B cell (primary cell): ENCODE measurements around the gene GNLY. TPM values are rescaled to one million over a fixed set of nuclear protein-coding genes. Genes with fewer than 3 reads are reported as not detected.
"Not testable (repeated sequence)": the region's sequence is repeated elsewhere in the genome, so short reads cannot be mapped to it uniquely, and the experiment has no call there.

Experiments
- ATAC-seq: fragments of 200-7000 bp; cut with Tn5 transposase; one replicate; pipeline ENCODE4 v1.10.0; 2021; ENCODE audit warnings: low read depth, mild to moderate bottlenecking, moderate number of reproducible peaks, moderate library complexity
- CTCF ChIA-PET: fragments of 350-600 bp; sonication (Branson Sonifier 250); formaldehyde crosslinking; loops from one replicate; lab custom pipeline; 2021; ENCODE audit warnings: antibody characterized with exemption, inconsistent platforms; lab: Charles Lee
- POLR2A ChIA-PET: fragments of 350-600 bp; sonication (Branson Sonifier 250); formaldehyde crosslinking; loops from one replicate; lab custom pipeline; 2021; ENCODE audit warnings: antibody characterized with exemption; lab: Charles Lee
- DNase-seq: peaks from one replicate; pipeline ENCODE4 v3.0.0; 2013
- H2AFZ ChIP-seq: 2 replicates; pipeline ENCODE4 v1.6.1; 2012; ENCODE audit warnings: mild to moderate bottlenecking, low read depth, low read length; ENCODE audit not compliant: insufficient read depth, poor library complexity, severe bottlenecking
- H3K27ac ChIP-seq, 2 donors: 1 replicate in 1 of 2; 2 replicates in 1 of 2; pipeline ENCODE4 v1.5.1; 2012 to 2013; ENCODE audit warnings: low read length in 2 of 2, mild to moderate bottlenecking in 2 of 2, moderate library complexity in 1 of 2
- H3K27me3 ChIP-seq, 4 experiments: fragments of 200-600 bp in 1 of 4; sonication (generic) in 1 of 4; replicated peaks in 1 of 4; 1 replicate in 2 of 4; 2 replicates in 2 of 4; pipeline versions ENCODE4 v1.6.1 to v1.7.0; 2013 to 2016; ENCODE audit warnings: low read length in 3 of 4, mild to moderate bottlenecking in 2 of 4, mixed read lengths in 1 of 4, moderate library complexity in 1 of 4; ENCODE audit not compliant: insufficient read depth in 4 of 4, control insufficient read depth in 3 of 4; ENCODE audit errors: control extremely low read depth in 1 of 4
- H3K36me3 ChIP-seq, 2 experiments: replicated peaks in 1 of 2; 1 replicate in 1 of 2; 2 replicates in 1 of 2; pipeline versions ENCODE4 v1.6.1 to v1.7.1; 2013; ENCODE audit warnings: low read length in 1 of 2; ENCODE audit not compliant: insufficient read depth in 2 of 2, control insufficient read depth in 1 of 2; ENCODE audit errors: control extremely low read depth in 1 of 2, extremely low read depth in 1 of 2
- H3K4me1 ChIP-seq, 2 donors: fragments of 200-600 bp in 1 of 2; sonication (generic) in 1 of 2; 1 replicate in 1 of 2; 2 replicates in 1 of 2; pipeline versions ENCODE4 v1.5.1 to v1.6.1; 2013 to 2017; ENCODE audit warnings: low read length in 2 of 2; ENCODE audit not compliant: control insufficient read depth in 2 of 2, insufficient read depth in 2 of 2
- H3K4me2 ChIP-seq: replicated peaks from 2 replicates; pipeline ENCODE3; 2012; ENCODE audit warnings: mild to moderate bottlenecking, low read depth, low read length; ENCODE audit not compliant: poor library complexity, severe bottlenecking
- H3K4me3 ChIP-seq, 5 experiments: fragments of 200-600 bp in 1 of 5; sonication (generic) in 1 of 5; 1 replicate in 3 of 5; 2 replicates in 2 of 5; pipeline versions ENCODE4 v1.5.1 to v1.7.0; 2011 to 2016; ENCODE audit warnings: low read length in 4 of 5, mild to moderate bottlenecking in 4 of 5, low read depth in 2 of 5, control low read depth in 1 of 5, moderate library complexity in 1 of 5; ENCODE audit not compliant: insufficient read depth in 1 of 5; ENCODE audit errors: control extremely low read depth in 1 of 5, extremely low read depth in 1 of 5
- H3K79me2 ChIP-seq: fragments of 200-600 bp; sonication (generic); one replicate; pipeline ENCODE4 v1.6.0; 2016; ENCODE audit warnings: low read length; ENCODE audit not compliant: control insufficient read depth, insufficient read depth
- H3K9ac ChIP-seq: fragments of 200-600 bp; sonication (generic); 2 replicates; pipeline ENCODE4 v1.6.1; 2017; ENCODE audit warnings: mild to moderate bottlenecking, low read length, moderate library complexity
- H3K9me3 ChIP-seq, 3 donors: one replicate each; pipeline versions ENCODE4 v1.6.1 to v1.7.1; 2013; ENCODE audit warnings: low read length in 2 of 3; ENCODE audit not compliant: control insufficient read depth in 2 of 3, insufficient read depth in 1 of 3; ENCODE audit errors: control extremely low read depth in 1 of 3
- H4K20me1 ChIP-seq: 2 replicates; pipeline ENCODE4 v1.6.0; 2012; ENCODE audit warnings: mild to moderate bottlenecking, low read length; ENCODE audit not compliant: insufficient read depth, control insufficient read depth, poor library complexity, severe bottlenecking
- H3K27ac Mint-ChIP-seq: one replicate; pipeline ENCODE4 v1.8.0; 2021; ENCODE audit warnings: mixed read lengths
- H3K27me3 Mint-ChIP-seq: one replicate; pipeline ENCODE4 v1.8.0; 2021; ENCODE audit warnings: mixed read lengths
- H3K4me1 Mint-ChIP-seq: one replicate; pipeline ENCODE4 v1.8.0; 2021; ENCODE audit warnings: mixed read lengths
- H3K4me3 Mint-ChIP-seq: one replicate; pipeline ENCODE4 v1.8.0; 2021; ENCODE audit warnings: mixed read lengths
- H3K9me3 Mint-ChIP-seq: one replicate; pipeline ENCODE4 v1.8.0; 2022; ENCODE audit warnings: mixed read lengths; ENCODE audit not compliant: insufficient read depth
- EZH2 ChIP-seq: IDR thresholded peaks from 2 replicates; pipeline ENCODE4 v1.6.1; 2012; ENCODE audit warnings: borderline replicate concordance, low read depth, mild to moderate bottlenecking, moderate library complexity, low read length; ENCODE audit not compliant: insufficient read depth, poor library complexity, severe bottlenecking
- WGBS: methylation state at CpG from one replicate; pipeline ENCODE4 v1.1.5; 2013; ENCODE audit warnings: missing lambda C conversion rate; ENCODE audit not compliant: insufficient coverage; 5-methylcytosine and 5-hydroxymethylcytosine counted together
- intact Hi-C: fragments of 100-400 bp; cut with micrococcal nuclease; formaldehyde crosslinking; loops from one replicate; pipeline ENCODE4 v1.10.0; 2022
- polyA plus RNA-seq: library from polyadenylated mRNA; depleted of rRNA; stranded (reverse); fragments of >200 nt; gene quantifications from 2 replicates; pipeline ENCODE4 v1.2.3, GENCODE V29; 2012
- total RNA-seq, 2 donors: library from RNA; stranded (reverse); fragments of 120-200 nt in 1 of 2; gene quantifications; 1 replicate in 1 of 2; 2 replicates in 1 of 2; pipeline versions ENCODE4 v1.2.3 to v1.2.4, GENCODE V29; 2013 to 2022
- TF ChIP-seq, protein P1 (sequence below): fragments of 200-600 bp; IDR thresholded peaks from one replicate; pipeline ENCODE4 v1.8.0; 2022; ENCODE audit warnings: antibody characterized with exemption, mild to moderate bottlenecking

Gene GNLY
- total and polyA plus RNA-seq, 2 donors (not counting 1 experiment from before 2014, with no cell fraction given), result 3.9 to 4.2 TPM

DNA sequence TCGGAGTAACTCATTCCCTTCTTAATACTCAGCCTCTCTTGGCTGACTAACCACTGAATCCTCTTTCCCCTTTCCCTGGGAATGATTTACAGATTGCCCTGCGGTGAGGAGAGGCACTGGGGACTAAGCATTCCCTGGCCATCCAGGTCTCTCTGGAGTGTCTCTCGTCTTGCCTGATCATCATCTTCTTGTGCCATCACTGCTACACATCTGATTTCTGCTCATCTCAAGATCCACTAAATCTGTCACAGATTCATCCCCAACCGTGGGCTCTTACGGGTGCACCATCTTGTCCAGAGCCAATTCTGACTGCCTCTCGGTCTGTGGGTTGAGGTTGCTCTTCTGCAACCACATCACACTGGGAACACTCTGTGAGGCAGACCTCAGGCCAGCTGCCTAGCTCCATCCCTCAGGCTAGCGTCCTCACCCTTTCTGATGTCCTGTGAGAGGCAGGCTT is 38.2 kb upstream of the GNLY start:
- intact Hi-C loops, result no loop called here
- no peak overlapping the region for H2AFZ ChIP-seq
- no peak overlapping the region for H3K4me3 ChIP-seq
- no peaks in the 10 kb centered on the region for H3K27me3 ChIP-seq
- CTCF ChIA-PET, result interaction anchor here (0.8 to 1.5 kb wide), 3 partner anchors 18 to 51 kb away, joined by 3 to 4 read pairs (median 3); no protein-coding TSS in a partner anchor
- DNase-seq, result no peak
- H3K9ac ChIP-seq, result no peak overlapping the region
- ATAC-seq, result no peak
- H3K4me1 Mint-ChIP-seq, result no peaks in the 10 kb centered on the region
- 93% methylated on average over 5 of the region's 7 CpGs for whole genome bisulfite sequencing
- H3K79me2 ChIP-seq, result no peaks in the 10 kb centered on the region
- POLR2A ChIA-PET, result no interaction called here
- no peak overlapping the region for H3K27ac Mint-ChIP-seq
- no peaks in the 10 kb centered on the region for H3K4me1 ChIP-seq
- H3K27me3 Mint-ChIP-seq, result no peaks in the 10 kb centered on the region
- H4K20me1 ChIP-seq, result no peaks in the 10 kb centered on the region
- no peaks in the 10 kb centered on the region for H3K9me3 Mint-ChIP-seq
- H3K4me3 Mint-ChIP-seq, result no peak overlapping the region
- no peaks in the 10 kb centered on the region for H3K9me3 ChIP-seq
- H3K36me3 ChIP-seq, result peaks cover 5 to 35% of the 10 kb centered on the region in 2 experiments
- no peak for TF ChIP-seq EZH2
- TF ChIP-seq, protein P1, sequence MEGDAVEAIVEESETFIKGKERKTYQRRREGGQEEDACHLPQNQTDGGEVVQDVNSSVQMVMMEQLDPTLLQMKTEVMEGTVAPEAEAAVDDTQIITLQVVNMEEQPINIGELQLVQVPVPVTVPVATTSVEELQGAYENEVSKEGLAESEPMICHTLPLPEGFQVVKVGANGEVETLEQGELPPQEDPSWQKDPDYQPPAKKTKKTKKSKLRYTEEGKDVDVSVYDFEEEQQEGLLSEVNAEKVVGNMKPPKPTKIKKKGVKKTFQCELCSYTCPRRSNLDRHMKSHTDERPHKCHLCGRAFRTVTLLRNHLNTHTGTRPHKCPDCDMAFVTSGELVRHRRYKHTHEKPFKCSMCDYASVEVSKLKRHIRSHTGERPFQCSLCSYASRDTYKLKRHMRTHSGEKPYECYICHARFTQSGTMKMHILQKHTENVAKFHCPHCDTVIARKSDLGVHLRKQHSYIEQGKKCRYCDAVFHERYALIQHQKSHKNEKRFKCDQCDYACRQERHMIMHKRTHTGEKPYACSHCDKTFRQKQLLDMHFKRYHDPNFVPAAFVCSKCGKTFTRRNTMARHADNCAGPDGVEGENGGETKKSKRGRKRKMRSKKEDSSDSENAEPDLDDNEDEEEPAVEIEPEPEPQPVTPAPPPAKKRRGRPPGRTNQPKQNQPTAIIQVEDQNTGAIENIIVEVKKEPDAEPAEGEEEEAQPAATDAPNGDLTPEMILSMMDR, result no peak
- H3K4me2 ChIP-seq, result no peak overlapping the region
- no peak overlapping the region for H3K27ac ChIP-seq

DNA sequence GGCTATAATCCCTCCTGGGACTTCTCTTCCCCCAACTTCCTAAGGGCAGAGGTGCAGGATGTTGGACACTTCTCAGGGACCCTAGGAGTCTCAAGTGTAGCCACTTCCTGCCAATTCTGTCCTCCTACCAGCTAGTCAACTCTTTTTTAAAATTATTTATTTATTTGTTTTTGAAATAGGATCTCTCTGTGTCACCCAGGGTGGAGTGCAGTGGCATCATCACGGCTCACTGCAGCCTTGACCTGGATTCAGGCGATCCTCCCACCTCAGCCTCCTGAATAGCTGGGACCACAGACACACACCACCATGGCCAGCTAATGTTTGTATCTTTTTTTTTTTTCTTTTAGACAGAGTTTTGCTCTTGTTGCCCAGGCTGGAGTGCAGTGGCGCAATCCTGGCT is 37.7 kb upstream of the GNLY start:
- no peaks in the 10 kb centered on the region for H3K27me3 Mint-ChIP-seq
- H3K4me1 Mint-ChIP-seq, result no peaks in the 10 kb centered on the region
- H3K27ac Mint-ChIP-seq, result no peak overlapping the region
- no peaks in the 10 kb centered on the region for H3K9me3 Mint-ChIP-seq
- Histone ChIP-seq H3K4me2 (no peak overlapping the region), H3K79me2 (no peaks in the 10 kb centered on the region), H3K4me3 (no peak overlapping the region), H3K9ac (no peak overlapping the region), H3K9me3 (no peaks in the 10 kb centered on the region), H3K4me1 (no peaks in the 10 kb centered on the region), H2AFZ (no peak overlapping the region), H4K20me1 (no peaks in the 10 kb centered on the region), H3K27me3 (no peaks in the 10 kb centered on the region), H3K36me3 (peaks cover 5 to 31% of the 10 kb centered on the region in 2 experiments), H3K27ac (no peak overlapping the region)
- WGBS, result no CpG with 5 or more reads among the region's 3 CpGs
- TF ChIP-seq, protein P1, result no peak
- no peak for TF ChIP-seq EZH2
- no peak overlapping the region for H3K4me3 Mint-ChIP-seq
- CTCF ChIA-PET, result interaction anchor here (0.8 to 1.5 kb wide), 2 partner anchors 19 to 20 kb away, joined by 3 read pairs; no protein-coding TSS in a partner anchor
- POLR2A ChIA-PET, result no interaction called here
- no peak for DNase-seq
- intact Hi-C loops, result no loop called here
- no peak for ATAC-seq

DNA sequence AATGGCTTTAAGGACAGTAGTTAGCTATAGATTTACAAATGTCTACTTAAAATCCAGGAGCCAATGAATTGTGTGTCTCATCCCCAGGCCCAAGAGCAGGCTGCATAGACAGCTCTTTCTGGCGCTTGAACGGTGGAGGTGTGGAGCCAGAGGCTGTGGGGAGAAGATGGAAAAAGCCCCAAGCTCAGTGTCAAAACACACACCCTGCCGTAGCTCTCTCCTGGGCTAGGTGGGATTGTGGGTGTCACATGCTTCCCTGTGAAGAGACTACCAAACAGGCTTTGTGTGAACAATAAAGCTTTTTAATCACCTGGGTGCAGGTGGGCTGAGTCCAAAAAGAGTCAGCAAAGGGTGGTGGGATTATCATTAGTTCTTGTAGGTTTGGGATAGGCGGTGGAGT is 36.8 kb upstream of the GNLY start:
- H2AFZ ChIP-seq, H3K9me3 Mint-ChIP-seq, H3K27me3 Mint-ChIP-seq, H3K4me2 ChIP-seq, H3K9me3 ChIP-seq, H3K4me3 ChIP-seq, H4K20me1 ChIP-seq, H3K9ac ChIP-seq, ATAC-seq, intact Hi-C loops, DNase-seq, H3K79me2 ChIP-seq, H3K27ac Mint-ChIP-seq, H3K27ac ChIP-seq, H3K4me1 Mint-ChIP-seq, H3K4me1 ChIP-seq, H3K27me3 ChIP-seq, H3K4me3 Mint-ChIP-seq, POLR2A ChIA-PET: not testable (repeated sequence)
- WGBS, result 100% methylated on average over 3 of the region's 4 CpGs
- H3K36me3 ChIP-seq, result peaks cover 2 to 23% of the 10 kb centered on the region in 2 experiments
- CTCF ChIA-PET, result interaction anchor here (0.7 to 2.0 kb wide), 4 partner anchors 10 to 22 kb away, joined by 3 to 10 read pairs (median 3); no protein-coding TSS in a partner anchor
